GM12878 (cell line): Measurements from ENCODE around the gene IRAK2. TPM values are rescaled to one million over a fixed set of nuclear protein-coding genes. Genes with fewer than 3 reads are reported as not detected.

Source experiments
- ATAC-seq: fragments of 200-7000 bp; cut with Tn5 transposase; 3 replicates; pipeline ENCODE4 v1.9.1; 2020; ENCODE audit warnings: mild to moderate bottlenecking, moderate library complexity
- BruUV-seq: library from RNA; stranded (reverse); fragments of 400-500 nt; replicated peaks from 2 replicates; lab custom pipeline; 2021; lab: Mats Ljungman, UMichigan
- CTCF ChIA-PET: fragments of 300-600 bp; sonication (Branson Sonifier 250); formaldehyde crosslinking; extraction: SDS; loops from one replicate; lab custom pipeline; 2021; ENCODE audit warnings: inconsistent platforms; lab: Yijun Ruan, JAX
- POLR2A ChIA-PET: fragments of 350-600 bp; formaldehyde crosslinking; extraction: SDS; loops from one replicate; lab custom pipeline; 2021; ENCODE audit warnings: inconsistent platforms; lab: Charles Lee
- RAD21 ChIA-PET: fragments of 300-600 bp; sonication (Branson Sonifier 250); formaldehyde crosslinking; loops from one replicate; lab custom pipeline; 2023; ENCODE audit warnings: antibody characterized with exemption; ENCODE audit not compliant: unreplicated experiment; lab: Charles Lee
- SMC1A ChIA-PET: fragments of 300-600 bp; sonication (Branson Sonifier 250); formaldehyde crosslinking; loops from one replicate; lab custom pipeline; 2023; ENCODE audit not compliant: unreplicated experiment, uncharacterized antibody; lab: Charles Lee
- DNase-seq: peaks from one replicate; pipeline ENCODE4 v3.0.0-alpha.2; 2011; ENCODE audit warnings: low read depth, low spot score
- FAIRE-seq: peaks from 3 replicates; lab custom pipeline; 2011; peaks lifted over from hg19 to GRCh38; lab: Jason Lieb, UNC
- H2AFZ ChIP-seq: 2 replicates; pipeline ENCODE4 v1.6.0; 2011; ENCODE audit warnings: low read depth, low read length, control low read depth; ENCODE audit not compliant: control insufficient read depth
- H3K27ac ChIP-seq: 2 replicates; pipeline ENCODE4 v1.5.1; 2011; ENCODE audit warnings: control low read depth; ENCODE audit not compliant: control insufficient read depth, insufficient read depth
- H3K27me3 ChIP-seq, 2 experiments: replicated peaks in 1 of 2; 2 replicates each; pipeline versions ENCODE4 v1.6.0 to v1.6.1; 2011; ENCODE audit warnings: low read length in 1 of 2; ENCODE audit not compliant: control insufficient read depth in 2 of 2, insufficient read depth in 2 of 2
- H3K36me3 ChIP-seq, 2 experiments: 2 replicates each; pipeline ENCODE4 v1.5.1; 2011; ENCODE audit warnings: low read length in 1 of 2; ENCODE audit not compliant: control insufficient read depth in 2 of 2, insufficient read depth in 2 of 2
- H3K4me1 ChIP-seq: 2 replicates; pipeline ENCODE4 v1.6.1; 2011; ENCODE audit warnings: mild to moderate bottlenecking, low read length, moderate library complexity, mixed read lengths; ENCODE audit not compliant: control insufficient read depth, insufficient read depth
- H3K4me2 ChIP-seq: 2 replicates; pipeline ENCODE4 v1.6.0; 2011; ENCODE audit warnings: control low read depth; ENCODE audit not compliant: control insufficient read depth, insufficient read depth
- H3K4me3 ChIP-seq: fragments of 200-600 bp; sonication (generic); 2 replicates; pipeline ENCODE4 v1.5.1; 2016
- H3K79me2 ChIP-seq: 2 replicates; pipeline ENCODE4 v1.6.0; 2011; ENCODE audit warnings: low read length; ENCODE audit not compliant: control insufficient read depth, insufficient read depth
- H3K9ac ChIP-seq: 2 replicates; pipeline ENCODE4 v1.8.0; 2011; ENCODE audit warnings: low read length, control low read depth, mixed read lengths; ENCODE audit not compliant: control insufficient read depth, insufficient read depth
- H3K9me3 ChIP-seq: replicated peaks from 3 replicates; pipeline ENCODE4 v1.5.1; 2011; ENCODE audit warnings: mild to moderate bottlenecking, low read length; ENCODE audit not compliant: control insufficient read depth, insufficient read depth
- H4K20me1 ChIP-seq: 2 replicates; pipeline ENCODE4 v1.6.0; 2011; ENCODE audit not compliant: control insufficient read depth, insufficient read depth
- EED ChIP-seq: sonication (generic); IDR thresholded peaks from 2 replicates; pipeline ENCODE4 v1.6.1; 2016; ENCODE audit warnings: antibody characterized with exemption, low read depth
- JUNB ChIP-seq: IDR thresholded peaks from 2 replicates; pipeline ENCODE4 v1.6.1; 2016; ENCODE audit warnings: antibody characterized with exemption, mild to moderate bottlenecking
- MTA2 ChIP-seq: fragments of 450-650 bp; IDR thresholded peaks from 2 replicates; pipeline ENCODE4 v1.6.1; 2016; ENCODE audit warnings: low read depth, mild to moderate bottlenecking, moderate library complexity
- NBN ChIP-seq: fragments of 450-650 bp; IDR thresholded peaks from 2 replicates; pipeline ENCODE4 v1.6.1; 2016
- PAX8 ChIP-seq: fragments of 450-650 bp; IDR thresholded peaks from 2 replicates; pipeline ENCODE4 v1.6.1; 2017; ENCODE audit warnings: mild to moderate bottlenecking, moderate library complexity
- RELA ChIP-seq: fragments of 450-650 bp; IDR thresholded peaks from 2 replicates; pipeline ENCODE4 v1.8.0; 2014; ENCODE audit warnings: borderline replicate concordance; ENCODE audit not compliant: partially characterized antibody
- REST ChIP-seq: IDR thresholded peaks from 2 replicates; pipeline ENCODE4 v1.6.1; 2012; ENCODE audit warnings: mild to moderate bottlenecking, low read depth, low read length
- SMAD1 ChIP-seq: fragments of 450-650 bp; IDR thresholded peaks from 2 replicates; pipeline ENCODE4 v1.6.1; 2018; ENCODE audit warnings: mild to moderate bottlenecking, low read depth; ENCODE audit not compliant: partially characterized antibody
- SPI1 ChIP-seq: IDR thresholded peaks from 2 replicates; pipeline ENCODE4 v1.6.1; 2011; ENCODE audit warnings: low read depth, mild to moderate bottlenecking, low read length, moderate library complexity, borderline replicate concordance; ENCODE audit not compliant: insufficient read depth
- SRF ChIP-seq, 2 experiments: IDR thresholded peaks; 2 replicates each; pipeline ENCODE4 v1.6.1; 2011; ENCODE audit warnings: low read depth in 2 of 2, low read length in 2 of 2, mild to moderate bottlenecking in 1 of 2, moderate library complexity in 1 of 2
- TCF3 ChIP-seq: IDR thresholded peaks from 2 replicates; pipeline ENCODE4 v1.6.1; 2012; ENCODE audit warnings: low read depth, mild to moderate bottlenecking, low read length, borderline replicate concordance; ENCODE audit not compliant: insufficient read depth
- TCF7 ChIP-seq: IDR thresholded peaks from 2 replicates; pipeline ENCODE4 v1.6.1; 2014; ENCODE audit warnings: antibody characterized with exemption, borderline replicate concordance
- ZNF592 ChIP-seq: fragments of 450-650 bp; IDR thresholded peaks from 2 replicates; pipeline ENCODE4 v1.6.1; 2017; ENCODE audit warnings: mild to moderate bottlenecking, moderate library complexity
- ZNF622 ChIP-seq: fragments of 450-650 bp; IDR thresholded peaks from 2 replicates; pipeline ENCODE4 v1.6.1; 2017; ENCODE audit warnings: mild to moderate bottlenecking, inconsistent platforms
- WGBS: methylation state at CpG from one replicate; pipeline ENCODE4 v1.1.6; 2016; ENCODE audit warnings: low lambda C conversion rate; ENCODE audit not compliant: insufficient replicate concordance, insufficient coverage; ENCODE audit errors: missing lambda C conversion rate; 5-methylcytosine and 5-hydroxymethylcytosine counted together
- in situ Hi-C: fragments of 300-500 bp; cut with MboI; formaldehyde crosslinking; loops from 9 replicates; pipeline ENCODE4 v1.14.3; 2018; ENCODE audit warnings: mixed read lengths
- intact Hi-C: fragments of 100-400 bp; cut with micrococcal nuclease; formaldehyde crosslinking; loops from one replicate; pipeline ENCODE4 v1.14.2; 2022; ENCODE audit not compliant: unreplicated experiment
- polyA plus RNA-seq, 11 experiments: library from polyadenylated mRNA; depleted of rRNA in 4 of 11; unstranded in 6 of 11; stranded (reverse) in 5 of 11; fragments of >200 nt; fragmentation: Nextera tagmentation in 4 of 11; fragmentation: Illumina TruSeq in 1 of 11; extraction: Ambion mirVana in 4 of 11; extraction: Trizol in 1 of 11; gene quantifications; 1 replicate in 1 of 11; 2 replicates in 10 of 11; pipeline versions ENCODE4 v1.2.1 to v1.2.3, GENCODE V29; 2011 to 2016; ENCODE audit warnings: inconsistent platforms in 2 of 11, missing spikeins in 2 of 11, low read depth in 1 of 11
- total RNA-seq, 4 experiments: library from RNA; depleted of rRNA in 3 of 4; stranded (reverse); fragments of >200 nt in 3 of 4; fragmentation: Illumina TruSeq in 1 of 4; extraction: Trizol in 1 of 4; gene quantifications; 2 replicates each; pipeline versions ENCODE4 v1.2.1 to v1.2.3, GENCODE V29; 2013 to 2021

Gene IRAK2
- total and polyA plus RNA-seq, 10 of the 15 experiments (the other 5 are each of a cell fraction or from before 2014, with no cell fraction given): 0.48 to 5.7 (median 4.5) TPM

- Histone ChIP-seq H3K27ac (peak within 1 kb of the TSS; percentile 83), H3K36me3 (no peaks in the 10 kb centered on the region), H3K9me3 (no peaks in the 10 kb centered on the region), H3K79me2 (peaks cover 43% of the 10 kb centered on the region), H2AFZ (peak within 1 kb of the TSS; percentile 93), H3K4me1 (peaks cover 3% of the 10 kb centered on the region), H4K20me1 (no peaks in the 10 kb centered on the region; the same call in 1 of the 2 replicates), H3K4me3 (peak within 1 kb of the TSS; percentile 89), H3K9ac (peak within 1 kb of the TSS; percentile 94), H3K4me2 (peak within 1 kb of the TSS; percentile 80), H3K27me3 (no peaks in the 10 kb centered on the region)
- in situ Hi-C loops: no loop called here
- intact Hi-C loops: loop anchor here (5.0 to 10.0 kb wide), 2 partner anchors 109 to 207 kb away; partner anchors contain the start of gene SEC13
- RAD21 ChIA-PET: interaction anchor here (0.6 to 2.0 kb wide), 6 partner anchors 20 to 276 kb away, joined by 3 to 10 read pairs (median 4); no protein-coding TSS in a partner anchor
- 1% methylated on average over 51 of the region's 54 CpGs for WGBS
- peak; percentile 88 for FAIRE-seq
- POLR2A ChIA-PET: interaction anchor here (0.6 to 2.0 kb wide), 14 partner anchors 14 to 1015 kb away, joined by 3 to 9 read pairs (median 4); partner anchors contain the start of gene TATDN2
- SMC1A ChIA-PET: interaction anchor here (1.0 kb wide), 1 partner anchor 108 kb away, joined by 4 read pairs; no protein-coding TSS in a partner anchor
- CTCF ChIA-PET: interaction anchor here (2.0 kb wide), 1 partner anchor 50 kb away, joined by 4 read pairs; no protein-coding TSS in a partner anchor
- peak; percentile 94 for DNase-seq
- no TSS peak for BruUV-seq
- peak; percentile 95 for ATAC-seq
- TF ChIP-seq SRF (IDR thresholded peaks at IDR 0.05; ENCODE audit: low read depth in 2 of 2, low read length in 2 of 2): no peak
- no peak for TF ChIP-seq ZNF592
- no peak for TF ChIP-seq TCF3
- no peak for TF ChIP-seq JUNB
- no peak for TF ChIP-seq TCF7
- peak; percentile 19 for TF ChIP-seq SMAD1
- TF ChIP-seq MTA2: 0 out of 2 replicates have a peak, but pooled peaks have one; percentile 23
- peak; percentile 56; the same call in 1 of the 2 replicates for TF ChIP-seq NBN
- TF ChIP-seq SPI1: peak; percentile 93
- TF ChIP-seq PAX8: no peak
- no peak for TF ChIP-seq ZNF622
- peak; percentile 42 for TF ChIP-seq RELA
- TF ChIP-seq REST: no peak
- TF ChIP-seq EED: 0 out of 2 replicates have a peak, but pooled peaks have one; percentile 7
Observed at GRCh38 chr3:10115326-10116137, 49.2 kb upstream of the IRAK2 start, which contains the start of gene BRK1. Gene BRK1, plus strand, starts transcription at chr3:10115675. Its CDS starts 27 bp downstream, at chr3:10115702.
